ENCODE measurements around the gene BACE2.

- no peak for TF ChIP-seq EZH2phosphoT487 (IDR thresholded peaks at IDR 0.05; ENCODE audit: borderline replicate concordance, low read depth, low read length)
- TF ChIP-seq, protein P1, sequence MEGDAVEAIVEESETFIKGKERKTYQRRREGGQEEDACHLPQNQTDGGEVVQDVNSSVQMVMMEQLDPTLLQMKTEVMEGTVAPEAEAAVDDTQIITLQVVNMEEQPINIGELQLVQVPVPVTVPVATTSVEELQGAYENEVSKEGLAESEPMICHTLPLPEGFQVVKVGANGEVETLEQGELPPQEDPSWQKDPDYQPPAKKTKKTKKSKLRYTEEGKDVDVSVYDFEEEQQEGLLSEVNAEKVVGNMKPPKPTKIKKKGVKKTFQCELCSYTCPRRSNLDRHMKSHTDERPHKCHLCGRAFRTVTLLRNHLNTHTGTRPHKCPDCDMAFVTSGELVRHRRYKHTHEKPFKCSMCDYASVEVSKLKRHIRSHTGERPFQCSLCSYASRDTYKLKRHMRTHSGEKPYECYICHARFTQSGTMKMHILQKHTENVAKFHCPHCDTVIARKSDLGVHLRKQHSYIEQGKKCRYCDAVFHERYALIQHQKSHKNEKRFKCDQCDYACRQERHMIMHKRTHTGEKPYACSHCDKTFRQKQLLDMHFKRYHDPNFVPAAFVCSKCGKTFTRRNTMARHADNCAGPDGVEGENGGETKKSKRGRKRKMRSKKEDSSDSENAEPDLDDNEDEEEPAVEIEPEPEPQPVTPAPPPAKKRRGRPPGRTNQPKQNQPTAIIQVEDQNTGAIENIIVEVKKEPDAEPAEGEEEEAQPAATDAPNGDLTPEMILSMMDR (conservative IDR thresholded peaks at IDR 0.05; ENCODE audit: low read length): no peak
Observed at GRCh38 chr21:41277196-41277595, 109.2 kb downstream of the BACE2 start.

All from OCI-LY7 (cell line).